ENCODE results near the gene MYOM1. TPM values are rescaled to one million over a fixed set of nuclear protein-coding genes. Genes with fewer than 3 reads are reported as not detected.

MYOM1 gene
- total and polyA plus RNA-seq, 12 donors = 94.4 to 1,558 (median 870) TPM

DNA sequence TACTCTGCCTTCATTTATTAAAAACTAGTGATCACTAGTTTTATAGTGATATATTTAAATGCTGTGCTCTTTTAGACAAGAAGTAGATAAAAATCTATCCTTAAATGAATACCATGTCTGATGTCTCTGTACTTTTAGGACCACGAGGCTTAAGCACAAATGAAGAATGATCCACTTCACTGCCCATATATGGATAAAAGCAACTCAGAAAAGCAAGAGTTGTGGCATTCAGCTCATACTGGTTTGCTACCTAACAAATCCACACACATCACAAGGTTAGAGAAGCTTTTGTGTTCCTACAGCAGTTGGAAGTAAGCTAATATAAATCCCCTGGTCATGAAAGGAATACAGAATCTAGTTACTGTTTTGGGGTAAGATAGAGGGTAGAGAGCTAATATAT lies 134.2 kb downstream of the MYOM1 start:
- Histone ChIP-seq H3K9me3 (no peaks in the 10 kb centered on the region), H3K36me3 (peaks cover 0 to 100% (median 8%) of the 10 kb centered on the region in 9 donors), H3K27me3 (no peaks in the 10 kb centered on the region), H3K4me1 (no peaks in the 10 kb centered on the region), H3K4me3 (no peak overlapping the region), H3K27ac (no peak overlapping the region)
- intact Hi-C loops (cut with DNase I) = no loop called here
- WGBS, 2 donors = 50 to 75% methylated on average over 1 of the region's 1 CpG
- ATAC-seq (no peak), DNase-seq (no peak)
- TF ChIP-seq CTCF (IDR thresholded peaks at IDR 0.05) = no peak

- Histone ChIP-seq H3K36me3 (peaks cover 0 to 100% (median 7%) of the 10 kb centered on the region in 9 donors), H3K27ac (no peak overlapping the region), H3K4me3 (no peak overlapping the region), H3K9me3 (no peaks in the 10 kb centered on the region), H3K4me1 (no peaks in the 10 kb centered on the region), H3K27me3 (no peaks in the 10 kb centered on the region)
- intact Hi-C loops (cut with DNase I) = no loop called here
- DNase-seq (no peak), ATAC-seq (no peak)
- 67 to 69% methylated on average over 3 of the region's 3 CpGs for WGBS, 2 donors
- no peak for TF ChIP-seq CTCF (IDR thresholded peaks at IDR 0.05)
Measured at GRCh38 chr18:3084206-3084605, 135.6 kb downstream of the MYOM1 start.

- no peak for ATAC-seq
- no peaks in the 10 kb centered on the region for H3K4me1 ChIP-seq
- no peak overlapping the region for H3K4me3 ChIP-seq
- intact Hi-C loops (cut with DNase I) = no loop called here
- no peaks in the 10 kb centered on the region for H3K27me3 ChIP-seq
- whole genome bisulfite sequencing, 2 donors = 62 to 63% methylated on average over 3 of the region's 3 CpGs
- no peak for DNase-seq
- H3K27ac ChIP-seq = no peak overlapping the region
- TF ChIP-seq CTCF (IDR thresholded peaks at IDR 0.05) = no peak
- peaks cover 0 to 100% (median 7%) of the 10 kb centered on the region in 9 donors for H3K36me3 ChIP-seq
- no peaks in the 10 kb centered on the region for H3K9me3 ChIP-seq
Measured at GRCh38 chr18:3083766-3084165, 136.0 kb downstream of the MYOM1 start.

DNA sequence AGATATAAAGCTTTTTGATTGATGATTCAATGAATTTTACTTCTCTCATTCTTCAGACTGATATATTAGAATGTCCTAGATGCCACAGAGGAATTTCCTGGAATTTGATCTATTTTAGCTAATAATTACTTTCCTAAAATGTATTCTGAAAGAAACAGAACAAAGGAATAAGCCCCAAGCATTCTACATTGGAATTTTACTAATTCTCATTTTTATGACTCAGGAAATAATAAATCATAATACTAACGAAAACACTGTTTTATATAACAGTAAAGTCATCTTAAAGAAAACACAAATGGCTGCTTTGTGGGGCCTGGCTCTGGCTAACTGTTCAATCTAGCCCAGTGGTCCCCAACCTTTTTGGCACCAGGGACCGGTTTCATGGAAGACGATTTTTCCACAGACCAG lies 138.2 kb downstream of the MYOM1 start:
- DNase-seq (no peak), ATAC-seq (no peak)
- intact Hi-C loops (cut with DNase I) = no loop called here
- TF ChIP-seq CTCF (IDR thresholded peaks at IDR 0.05) = no peak
- Histone ChIP-seq H3K27ac (no peak overlapping the region), H3K4me1 (no peaks in the 10 kb centered on the region), H3K27me3 (no peaks in the 10 kb centered on the region), H3K4me3 (no peak overlapping the region), H3K36me3 (peaks cover 0 to 100% (median 7%) of the 10 kb centered on the region in 9 donors), H3K9me3 (no peaks in the 10 kb centered on the region)
- WGBS, 2 donors = 67 to 70% methylated on average over 3 of the region's 3 CpGs
